ENCODE measurements around the gene LARP4B.

- TF ChIP-seq CTCF (IDR thresholded peaks at IDR 0.05; ENCODE audit: extremely low read depth in 1 of 2, insufficient read depth in 1 of 2, low read depth in 1 of 2, low read length in 2 of 2) = no peak
- TF ChIP-seq JUN (IDR thresholded peaks at IDR 0.05; ENCODE audit: borderline replicate concordance, insufficient read depth, insufficient read length, low read depth) = no peak
- no peak for TF ChIP-seq POLR2AphosphoS5 (IDR thresholded peaks at IDR 0.05; ENCODE audit: insufficient read depth, low read depth, low read length)
- no peak for TF ChIP-seq POLR2A (IDR thresholded peaks at IDR 0.05; ENCODE audit: low read depth, low read length)
- no peak for TF ChIP-seq MAX (IDR thresholded peaks at IDR 0.05; ENCODE audit: insufficient read depth, insufficient read length)
- no peak for TF ChIP-seq EZH2 (IDR thresholded peaks at IDR 0.05; ENCODE audit: borderline replicate concordance, low read depth, low read length, severe bottlenecking)
- no peak for TF ChIP-seq MYC (IDR thresholded peaks at IDR 0.05; ENCODE audit: low read depth, low read length)
- no peak for TF ChIP-seq GATA2 (IDR thresholded peaks at IDR 0.05; ENCODE audit: insufficient read depth, insufficient read length, low read depth, low read length)
These were observed 170.1 kb downstream of the LARP4B start for GRCh38 chr10:761376-761775.

Data from endothelial cell of umbilical vein (primary cell).